HEK293T (cell line): ENCODE measurements around the gene INPP4B.
"Not testable (repeated sequence)": the region's sequence is repeated elsewhere in the genome, so short reads cannot be mapped to it uniquely, and the experiment has no call there.

Experiments used
- CTCF ChIA-PET: fragments of 350-600 bp; formaldehyde crosslinking; extraction: SDS; loops from one replicate; lab custom pipeline; 2021; ENCODE audit warnings: antibody characterized with exemption, inconsistent platforms; lab: Yijun Ruan, JAX
- POLR2A ChIA-PET: fragments of 350-600 bp; formaldehyde crosslinking; extraction: SDS; loops from one replicate; lab custom pipeline; 2020; ENCODE audit warnings: antibody characterized with exemption, inconsistent platforms; lab: Yijun Ruan, JAX
- DNase-seq: peaks from one replicate; pipeline ENCODE4 v3.0.0; 2012; ENCODE audit warnings: mixed read lengths; ENCODE audit errors: extremely low spot score
- ARNT ChIP-seq: fragments of 450-650 bp; IDR thresholded peaks from 2 replicates; pipeline ENCODE4 v1.6.1; 2017; ENCODE audit warnings: mild to moderate bottlenecking
- BHLHE40 ChIP-seq: fragments of 450-650 bp; IDR thresholded peaks from 2 replicates; pipeline ENCODE4 v1.6.1; 2016; ENCODE audit warnings: mild to moderate bottlenecking, moderate library complexity, borderline replicate concordance
- CTBP1 ChIP-seq: fragments of 450-650 bp; IDR thresholded peaks from 2 replicates; pipeline ENCODE4 v1.6.1; 2016; ENCODE audit warnings: borderline replicate concordance
- ELF4 ChIP-seq: fragments of 450-650 bp; IDR thresholded peaks from 2 replicates; pipeline ENCODE4 v1.6.1; 2017; ENCODE audit warnings: antibody characterized with exemption
- FOXA1 ChIP-seq: fragments of 450-650 bp; IDR thresholded peaks from 2 replicates; pipeline ENCODE4 v1.6.1; 2016; ENCODE audit warnings: mild to moderate bottlenecking
- FOXK2 ChIP-seq: fragments of 450-650 bp; IDR thresholded peaks from 2 replicates; pipeline ENCODE4 v1.6.1; 2016; ENCODE audit warnings: mild to moderate bottlenecking
- FOXM1 ChIP-seq: fragments of 450-650 bp; IDR thresholded peaks from 2 replicates; pipeline ENCODE4 v1.6.1; 2017; ENCODE audit warnings: mild to moderate bottlenecking, borderline replicate concordance
- HDGF ChIP-seq: fragments of 450-650 bp; IDR thresholded peaks from 2 replicates; pipeline ENCODE4 v1.6.1; 2017; ENCODE audit warnings: antibody characterized with exemption, borderline replicate concordance
- L3MBTL2 ChIP-seq: fragments of 450-650 bp; conservative IDR thresholded peaks from 2 replicates; pipeline ENCODE4 v1.6.1; 2016; ENCODE audit warnings: mild to moderate bottlenecking
- LEF1 ChIP-seq: fragments of 450-650 bp; IDR thresholded peaks from 2 replicates; pipeline ENCODE4 v1.6.1; 2017; ENCODE audit warnings: mild to moderate bottlenecking, borderline replicate concordance
- NFRKB ChIP-seq: fragments of 450-650 bp; IDR thresholded peaks from 2 replicates; pipeline ENCODE4 v1.6.1; 2016; ENCODE audit warnings: mild to moderate bottlenecking, moderate library complexity
- PKNOX1 ChIP-seq: fragments of 450-650 bp; IDR thresholded peaks from 2 replicates; pipeline ENCODE4 v1.6.1; 2016
- SP1 ChIP-seq: fragments of 450-650 bp; IDR thresholded peaks from 2 replicates; pipeline ENCODE4 v1.6.1; 2017
- SUZ12 ChIP-seq: fragments of 450-650 bp; IDR thresholded peaks from 2 replicates; pipeline ENCODE4 v1.6.1; 2016; ENCODE audit warnings: mild to moderate bottlenecking
- TARDBP ChIP-seq: fragments of 450-650 bp; IDR thresholded peaks from 2 replicates; pipeline ENCODE4 v1.6.1; 2016
- ZNF384 ChIP-seq: fragments of 450-650 bp; IDR thresholded peaks from 2 replicates; pipeline ENCODE4 v1.6.1; 2016

Gene INPP4B

DNA sequence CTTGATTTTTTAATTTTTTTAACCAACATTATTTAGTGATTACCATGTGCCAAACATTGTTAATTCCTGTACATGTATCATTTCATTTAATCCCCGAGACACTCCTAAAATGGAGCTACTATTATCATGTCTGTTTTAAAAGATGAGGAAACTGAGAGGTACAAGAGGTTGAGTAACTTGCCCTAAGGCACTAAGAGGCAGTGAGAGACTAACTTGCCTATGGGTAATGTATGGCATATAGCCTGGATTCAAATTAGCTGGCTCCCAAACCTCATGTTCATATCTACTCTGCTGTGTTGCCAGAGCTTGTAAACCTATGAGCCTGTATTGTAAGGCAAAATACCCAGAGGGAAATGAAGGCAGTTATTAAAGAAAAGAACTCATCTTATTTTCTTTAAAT lies 766.1 kb downstream of the INPP4B start:
- DNase-seq: no peak
- TF ChIP-seq FOXM1 (no peak), ELF4 (no peak), CTBP1 (no peak), BHLHE40 (no peak), FOXK2 (no peak), ARNT (no peak), TARDBP (no peak), LEF1 (no peak), ZNF384 (no peak), L3MBTL2 (no peak), FOXA1 (no peak), SUZ12 (no peak), HDGF (no peak), PKNOX1 (no peak), NFRKB (no peak), SP1 (no peak)
- ChIA-PET POLR2A (no interaction called here), CTCF (no interaction called here)

DNA sequence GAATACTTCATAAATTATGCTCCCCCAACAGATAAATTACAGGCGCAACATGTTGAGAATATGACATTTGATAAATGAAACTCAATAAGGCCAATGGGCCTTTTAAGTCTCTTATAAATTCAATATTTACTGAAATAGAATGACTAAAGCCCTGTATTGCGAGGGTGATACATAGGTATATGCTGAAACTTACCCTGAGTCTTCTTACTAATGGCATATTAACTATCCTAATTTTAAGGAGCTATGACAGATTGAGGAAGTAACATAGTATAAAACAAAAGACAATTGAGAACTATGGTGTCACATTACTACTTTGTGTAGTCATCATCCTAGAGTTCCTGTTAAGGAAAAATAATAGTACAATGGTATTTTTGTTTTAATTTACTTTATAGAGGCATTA lies 769.1 kb downstream of the INPP4B start:
- DNase-seq: no peak
- no peak for TF ChIP-seq L3MBTL2
- no peak for TF ChIP-seq HDGF
- no peak for TF ChIP-seq FOXA1
- TF ChIP-seq LEF1: no peak
- CTCF ChIA-PET: no interaction called here
- POLR2A ChIA-PET: no interaction called here

DNA sequence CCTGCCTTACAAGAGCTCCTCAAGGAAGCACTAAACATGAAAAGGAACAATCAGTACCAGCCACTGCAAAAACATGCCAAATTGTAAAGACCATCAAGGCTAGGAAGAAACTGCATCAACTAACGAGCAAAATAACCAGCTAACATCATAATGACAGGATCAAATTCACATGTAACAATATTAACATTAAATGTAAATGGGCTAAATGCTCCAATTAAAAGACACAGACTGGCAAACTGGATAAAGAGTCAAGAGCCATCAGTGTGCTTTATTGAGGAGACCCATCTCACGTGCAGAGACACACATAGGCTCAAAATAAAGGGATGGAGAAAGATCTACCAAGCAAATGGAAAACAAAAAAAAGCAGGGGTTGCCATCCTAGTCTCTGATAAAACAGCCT lies 777.8 kb downstream of the INPP4B start:
- POLR2A ChIA-PET, DNase-seq, CTCF ChIA-PET: not testable (repeated sequence)

DNA sequence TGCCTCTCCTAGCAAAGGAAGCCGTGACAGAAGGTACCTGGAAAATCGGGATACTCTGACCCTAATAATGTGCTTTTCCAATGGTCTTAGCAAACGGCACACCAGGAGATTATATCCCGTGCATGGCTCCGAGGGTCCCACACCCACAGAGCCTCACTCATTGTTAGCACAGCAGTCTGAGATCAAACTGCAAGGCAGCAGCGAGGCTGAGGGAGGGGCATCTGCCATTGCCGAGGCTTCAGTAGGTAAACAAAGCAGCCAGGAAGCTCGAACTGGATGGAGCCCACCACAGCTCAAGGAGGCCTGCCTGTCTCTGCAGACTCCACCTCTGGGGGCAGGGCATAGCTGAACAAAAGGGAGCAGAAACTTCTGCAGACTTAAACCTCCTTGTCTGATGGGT lies 779.5 kb downstream of the INPP4B start:
- CTCF ChIA-PET, POLR2A ChIA-PET, DNase-seq: not testable (repeated sequence)

- DNase-seq: no peak
- CTCF ChIA-PET: no interaction called here
- TF ChIP-seq ELF4: no peak
- no peak for TF ChIP-seq PKNOX1
- TF ChIP-seq ARNT: no peak
- TF ChIP-seq LEF1: no peak
- POLR2A ChIA-PET: no interaction called here
Observed at GRCh38 chr4:142065086-142065647, 780.9 kb downstream of the INPP4B start.

DNA sequence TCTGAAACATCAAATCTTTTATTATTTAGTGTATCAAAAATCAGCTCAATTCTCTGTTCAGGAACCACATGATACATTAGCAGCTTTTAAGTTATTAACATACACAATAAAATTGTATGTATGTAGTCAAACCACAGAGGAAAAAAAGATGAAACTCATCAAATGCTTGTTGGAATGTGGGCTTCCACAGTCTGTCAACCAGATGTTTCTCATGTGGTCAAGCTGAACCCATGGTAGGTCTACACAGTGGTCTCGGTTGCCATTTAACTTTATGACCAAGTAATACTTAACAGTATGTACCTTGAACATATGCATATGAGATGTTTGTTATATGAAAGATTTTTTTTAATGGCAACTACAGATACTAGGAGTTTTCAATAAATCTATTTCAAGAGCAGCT lies 781.9 kb downstream of the INPP4B start:
- TF ChIP-seq NFRKB: no peak
- no peak for TF ChIP-seq PKNOX1
- TF ChIP-seq L3MBTL2: no peak
- TF ChIP-seq FOXK2: no peak
- no peak for TF ChIP-seq FOXA1
- TF ChIP-seq SP1: no peak
- ChIA-PET POLR2A (no interaction called here), CTCF (no interaction called here)
- no peak for DNase-seq

DNA sequence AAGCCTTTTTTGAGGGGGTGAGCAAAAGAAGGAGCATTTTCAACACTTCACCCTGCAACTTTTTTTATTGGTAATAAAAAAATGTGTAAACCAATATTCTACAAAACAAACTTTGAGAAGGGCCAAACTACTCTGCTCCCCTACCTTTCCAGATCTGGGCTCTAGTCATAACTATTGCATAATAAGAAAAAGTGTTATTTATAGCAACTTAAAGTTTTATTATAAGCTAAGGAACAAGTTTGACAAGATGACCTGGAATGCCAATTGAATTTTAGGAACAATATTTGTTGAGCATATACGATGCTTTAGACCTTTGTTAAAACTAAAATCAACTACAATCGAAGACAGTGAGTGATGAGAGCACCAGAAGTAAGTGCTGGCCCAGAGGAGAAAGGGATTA lies 800.1 kb downstream of the INPP4B start:
- ChIA-PET POLR2A (interaction anchor here (0.7 kb wide), 1 partner anchor 141 kb away, joined by 3 read pairs; no protein-coding TSS in a partner anchor), CTCF (no interaction called here)
- DNase-seq: no peak
- TF ChIP-seq HDGF (no peak), BHLHE40 (no peak), FOXM1 (no peak), SP1 (no peak), L3MBTL2 (no peak), FOXA1 (no peak), ARNT (no peak), FOXK2 (no peak)

- DNase-seq: no peak
- ChIA-PET CTCF (no interaction called here), POLR2A (no interaction called here)
- TF ChIP-seq HDGF (no peak), ELF4 (no peak), NFRKB (no peak), ARNT (no peak), CTBP1 (no peak), FOXK2 (no peak), FOXM1 (no peak), FOXA1 (no peak), SP1 (no peak), BHLHE40 (no peak), PKNOX1 (no peak), SUZ12 (no peak)
Observed at GRCh38 chr4:142044271-142044670, 801.8 kb downstream of the INPP4B start.
